NCI-H510A (cell line): ENCODE results near the gene LMF1.
"Not testable (repeated sequence)": the region's sequence is repeated elsewhere in the genome, so short reads cannot be mapped to it uniquely, and the experiment has no call there.

Experiments used
- DNase-seq: peaks from one replicate; lab custom pipeline; 2025; lab: John Stamatoyannopoulos, UW

The LMF1 gene

DNA sequence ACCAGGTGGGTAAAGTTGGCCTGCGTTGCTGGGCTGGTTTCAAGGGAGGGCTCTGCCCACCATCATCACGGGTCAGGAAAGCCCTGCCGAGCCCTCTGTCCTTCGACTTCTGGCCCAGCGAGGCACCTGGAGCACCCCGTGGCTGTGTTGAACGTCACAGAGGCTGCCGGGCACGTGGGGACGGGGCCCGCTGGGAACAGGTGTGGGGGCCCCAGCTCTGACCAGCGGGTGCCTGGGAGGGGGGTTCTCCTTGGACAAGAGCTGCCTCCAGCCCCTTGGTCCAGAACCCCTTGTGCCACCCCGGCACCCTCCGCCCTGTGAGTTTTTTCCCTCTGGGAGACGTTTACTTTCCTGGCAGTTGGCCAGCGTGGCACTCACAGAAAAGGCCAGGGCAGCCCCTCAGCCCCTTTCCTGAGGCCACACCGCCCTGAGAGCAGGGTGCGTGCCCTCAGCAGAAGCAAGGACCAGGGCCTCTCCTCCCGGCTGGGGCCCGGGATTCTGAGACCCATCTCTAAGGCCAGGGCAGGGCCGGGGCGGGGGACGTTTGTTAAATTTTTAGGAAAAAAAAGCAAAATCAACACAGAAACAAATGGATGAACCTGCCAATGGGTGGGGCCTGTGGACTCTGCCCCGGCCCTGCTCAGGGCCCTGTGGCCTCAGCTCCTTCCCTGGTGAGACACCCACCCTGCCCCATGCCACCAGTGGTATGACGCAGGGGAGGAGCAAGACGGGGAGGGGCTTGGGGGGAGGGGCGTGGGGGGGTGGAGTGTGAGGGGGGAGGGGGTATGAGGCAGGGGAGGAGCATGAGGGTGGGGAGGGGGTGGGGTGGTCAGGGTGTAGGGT, 139.0 kb downstream of the LMF1 start:
- DNase-seq, result no peak

DNA sequence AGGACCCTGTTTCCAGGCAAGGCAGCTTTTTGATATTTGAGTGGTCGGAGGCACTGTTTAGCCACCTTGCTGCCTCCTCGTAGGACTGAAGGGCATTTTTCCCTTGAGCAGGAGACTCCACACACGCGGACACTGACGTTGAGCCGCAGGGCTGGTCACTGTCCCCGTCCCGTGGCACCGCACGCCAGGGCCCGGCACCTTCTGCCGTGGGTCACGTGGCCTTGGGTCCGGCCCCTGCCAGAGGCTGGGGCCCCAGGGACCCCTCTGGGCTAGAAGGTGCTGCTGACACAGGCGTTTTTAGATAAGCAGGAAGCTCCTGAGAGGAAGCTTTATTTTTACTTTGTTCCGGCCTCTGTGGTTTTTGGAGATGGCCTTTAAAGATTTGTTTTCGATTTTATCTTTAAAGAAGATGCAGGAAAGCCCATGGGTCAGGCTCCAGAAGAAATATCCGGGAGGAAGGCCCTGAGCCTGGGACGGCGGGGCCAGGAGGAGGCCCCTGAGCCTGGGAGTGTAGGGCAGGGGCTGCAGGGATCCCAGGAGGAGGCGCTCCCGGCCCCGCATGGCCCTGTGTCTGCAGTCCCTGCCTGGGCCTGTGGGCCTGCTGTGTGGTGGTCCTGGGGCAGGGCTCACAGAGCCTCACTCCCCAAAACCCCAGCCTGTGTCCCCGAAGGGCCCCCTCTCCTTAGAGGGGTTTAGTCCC, 139.8 kb downstream of the LMF1 start:
- no peak for DNase-seq

DNA sequence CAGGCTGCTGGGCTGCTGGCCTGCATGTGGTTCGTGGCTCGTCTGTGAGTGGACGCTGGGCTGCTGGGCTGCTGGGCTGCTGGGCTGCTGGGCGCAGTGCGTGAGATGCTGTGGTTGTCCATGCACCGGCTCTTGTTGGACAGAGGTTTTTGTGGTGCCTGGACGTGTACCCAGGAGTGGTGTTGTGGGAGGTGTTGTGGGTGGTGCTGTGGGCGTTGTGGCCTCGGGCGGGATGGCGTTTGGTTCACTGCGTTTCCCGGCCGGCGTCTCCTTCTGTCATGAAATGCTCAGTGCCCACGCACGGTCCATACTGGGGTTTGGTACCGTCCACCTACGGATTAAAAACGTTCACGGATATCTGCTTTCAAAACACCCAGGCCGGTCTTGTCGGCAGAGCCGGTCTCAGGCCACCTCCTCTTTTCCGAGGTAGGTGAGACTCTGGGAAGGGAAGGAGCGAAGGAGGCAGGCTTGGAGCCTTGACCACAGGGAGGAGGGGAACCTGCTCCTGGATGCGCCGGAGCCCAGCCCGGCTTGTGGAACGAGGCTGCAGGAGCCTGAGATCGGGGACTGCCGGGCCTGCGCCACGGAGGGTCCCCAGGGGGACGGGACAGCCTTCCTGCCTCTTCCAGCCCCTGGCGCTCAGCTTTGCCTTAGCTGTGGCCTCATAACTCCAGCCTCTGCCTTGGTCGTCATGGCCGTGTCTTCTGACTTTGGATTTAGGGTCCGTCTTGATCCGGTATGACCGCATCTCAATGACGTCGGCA, 140.5 kb downstream of the LMF1 start:
- DNase-seq, result no peak

DNA sequence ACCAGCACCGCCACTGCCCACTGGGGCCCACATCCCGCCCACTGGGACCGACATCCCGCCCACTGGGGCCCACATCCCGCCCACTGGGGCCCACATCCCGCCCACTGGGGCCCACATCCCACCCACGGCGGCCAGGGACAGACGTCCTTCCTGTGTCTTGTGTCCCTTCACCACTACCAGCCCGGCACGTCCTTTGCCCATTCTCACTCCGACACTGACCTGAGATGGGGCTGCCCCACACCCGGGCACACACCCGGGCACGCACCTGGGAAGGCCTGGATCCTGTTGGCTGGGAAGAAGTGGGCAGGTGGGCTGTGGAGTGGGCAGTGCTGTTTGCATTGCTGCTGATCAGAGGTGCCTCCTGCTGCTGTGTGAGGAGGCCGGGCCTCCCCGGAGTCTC, 141.9 kb downstream of the LMF1 start:
- DNase-seq, result no peak

DNA sequence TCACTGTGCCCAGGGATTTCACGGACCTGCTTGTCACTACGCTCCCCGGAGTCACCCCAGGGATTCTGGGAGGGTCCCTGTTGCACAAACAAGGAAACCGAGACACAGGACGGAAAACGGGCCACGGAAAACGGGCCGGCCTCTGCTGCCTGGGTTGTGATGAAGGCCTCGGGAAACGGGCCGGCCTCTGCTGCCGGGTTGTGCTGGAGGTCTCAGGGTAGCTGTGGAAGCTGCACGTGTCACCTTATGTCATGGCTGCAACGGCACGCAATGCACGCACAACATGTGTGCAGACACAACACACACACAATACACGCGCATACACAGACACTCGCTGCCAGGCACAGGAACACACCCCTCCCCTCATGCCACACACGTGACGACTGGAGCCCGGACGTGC, 143.3 kb downstream of the LMF1 start:
- no peak for DNase-seq

DNA sequence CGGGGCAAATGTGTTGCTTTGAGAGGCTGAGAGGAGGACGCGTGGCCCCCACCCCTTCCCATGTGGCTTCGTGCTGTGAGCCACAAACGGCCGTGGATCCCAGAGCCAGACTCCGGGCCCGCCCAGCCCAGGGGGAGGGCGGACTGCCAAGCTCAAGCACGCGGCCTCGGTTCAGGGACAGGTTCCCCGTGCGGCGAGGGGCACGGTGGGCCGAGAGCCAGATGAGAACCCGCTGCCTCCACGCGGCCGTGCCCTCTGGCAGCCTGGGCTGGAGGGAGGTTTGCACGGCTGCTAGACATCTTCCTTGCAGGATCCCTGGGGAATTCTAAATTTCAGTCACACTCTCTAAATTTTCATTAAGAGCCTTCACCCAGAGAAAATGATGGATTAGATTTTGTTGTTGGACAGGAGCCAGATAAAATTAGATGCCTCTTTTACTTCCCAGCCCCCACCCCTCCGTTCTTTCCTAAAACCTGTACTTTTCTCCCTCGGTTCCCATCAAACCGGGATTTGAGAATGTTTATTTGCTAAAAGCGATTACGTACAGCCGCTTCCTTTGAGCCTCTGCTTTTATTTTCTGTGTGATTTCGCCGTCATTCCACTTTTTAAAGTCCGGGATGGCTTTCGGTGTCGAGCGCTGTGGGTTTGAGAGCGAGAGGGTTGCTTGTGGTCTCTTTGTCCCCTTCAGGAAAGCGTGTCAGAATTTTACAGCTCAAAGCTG, 145.3 kb downstream of the LMF1 start:
- no peak for DNase-seq

DNA sequence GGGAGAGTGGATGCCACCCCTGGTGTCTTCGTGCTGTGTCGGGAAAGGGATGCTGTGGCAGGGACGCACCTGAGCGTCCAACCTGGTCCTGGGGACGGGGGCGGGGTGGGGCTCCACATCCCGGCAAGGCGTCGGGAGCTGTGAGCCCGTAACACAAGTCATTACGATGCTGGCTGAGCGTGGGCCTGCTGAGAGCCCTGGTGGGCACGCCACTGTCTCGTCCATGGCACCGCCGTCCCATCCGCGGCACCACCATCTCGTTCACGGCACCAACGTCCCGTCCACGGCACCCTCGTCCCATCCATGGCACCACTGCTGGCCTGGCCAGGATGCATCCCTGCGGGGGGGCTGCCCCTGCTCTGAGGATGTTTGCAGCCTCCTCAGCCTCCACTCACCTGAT, 146.2 kb downstream of the LMF1 start:
- DNase-seq, result no peak

DNA sequence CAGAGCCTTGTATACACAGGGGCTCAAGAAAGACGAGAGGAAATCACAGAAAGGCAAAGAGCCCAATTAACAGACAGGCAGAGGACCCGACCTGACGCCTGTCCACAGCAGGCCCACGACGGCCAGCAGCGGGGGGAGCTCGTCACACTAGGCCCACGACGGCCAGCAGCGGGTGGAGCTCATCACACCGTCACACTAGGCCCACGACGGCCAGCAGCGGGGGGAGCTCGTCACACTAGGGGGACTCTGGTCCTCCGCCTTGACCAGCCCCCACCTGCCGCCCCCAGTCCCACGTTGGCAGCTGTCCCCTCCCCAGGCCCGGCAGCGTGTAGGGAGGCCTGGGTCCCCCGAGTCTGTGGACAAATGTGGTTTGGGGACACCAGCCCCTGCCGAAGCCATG, 146.6 kb downstream of the LMF1 start:
- no peak for DNase-seq

DNA sequence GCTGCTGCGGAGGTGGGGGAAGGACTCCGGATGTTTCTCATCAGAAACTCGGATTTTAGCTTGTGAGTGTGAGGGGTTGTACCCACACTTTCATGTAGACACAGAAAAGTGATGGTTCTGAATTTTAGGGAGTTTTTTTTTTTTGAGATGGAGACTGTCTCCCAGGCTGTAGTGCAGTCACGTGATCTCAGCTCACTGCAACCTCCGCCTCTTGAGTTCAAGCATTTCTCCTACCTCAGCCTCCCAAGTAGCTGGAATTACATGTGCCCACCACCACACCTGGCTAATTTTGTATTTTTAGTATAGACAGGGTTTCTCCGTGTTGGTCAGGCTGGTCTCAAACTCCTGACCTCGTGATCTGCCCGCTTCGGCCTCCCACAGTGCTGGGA, 147.9 kb downstream of the LMF1 start:
- DNase-seq, result no peak

DNA sequence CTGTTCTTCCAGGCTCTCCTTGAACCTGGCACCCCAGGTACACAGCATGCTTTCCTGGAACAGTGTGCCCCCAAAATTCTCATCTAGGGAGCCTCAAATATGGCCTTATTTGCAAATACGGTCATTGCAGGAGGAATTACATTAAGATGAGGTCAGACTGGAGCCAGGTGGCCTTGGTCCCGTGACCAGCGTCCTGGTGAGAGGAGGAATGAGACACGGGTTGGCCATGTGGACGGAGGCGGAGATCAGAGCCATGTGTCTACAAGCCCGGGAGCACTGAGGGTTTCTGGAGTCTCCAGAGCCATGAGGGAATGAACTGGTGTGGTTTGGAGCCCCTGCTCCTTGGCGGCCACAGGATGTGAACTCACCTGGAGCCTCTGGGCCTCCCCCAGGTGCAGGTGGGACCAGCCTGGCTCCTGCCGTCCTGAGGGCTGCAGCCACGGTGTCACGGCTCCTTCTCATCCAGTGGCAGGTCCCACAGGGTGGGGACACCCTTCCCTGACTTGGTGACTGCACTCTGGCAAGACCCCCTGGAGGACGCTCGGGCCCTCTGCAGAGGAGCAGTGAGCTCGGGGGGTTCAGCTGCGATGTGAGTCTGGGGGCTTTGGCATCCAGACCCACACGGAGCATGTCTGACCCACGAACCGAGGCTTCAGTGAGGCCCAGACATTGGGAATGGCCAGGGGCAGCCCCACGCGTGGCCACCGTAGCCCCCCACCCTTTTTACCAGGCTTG, 148.4 kb downstream of the LMF1 start:
- no peak for DNase-seq

DNA sequence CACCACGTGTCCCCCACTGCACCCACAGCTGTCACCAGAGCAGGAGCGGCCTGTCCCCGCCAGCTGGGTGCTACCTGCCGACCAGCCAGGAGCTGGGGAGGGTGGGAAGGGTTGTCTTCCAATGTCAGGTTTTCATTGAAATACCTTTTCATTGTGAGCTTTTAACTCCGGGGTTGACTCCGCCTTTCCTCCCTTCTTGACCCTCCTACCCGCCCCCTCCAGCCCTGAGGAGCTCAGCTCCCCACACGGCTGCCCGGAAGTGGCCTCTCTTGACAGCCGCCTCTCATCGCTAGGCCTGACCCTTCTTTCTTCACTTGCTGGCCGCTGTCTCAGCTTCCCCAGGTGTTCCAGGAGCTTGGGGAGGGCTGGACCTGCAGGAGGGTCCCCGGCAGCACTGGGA, 149.0 kb downstream of the LMF1 start:
- no peak for DNase-seq

DNA sequence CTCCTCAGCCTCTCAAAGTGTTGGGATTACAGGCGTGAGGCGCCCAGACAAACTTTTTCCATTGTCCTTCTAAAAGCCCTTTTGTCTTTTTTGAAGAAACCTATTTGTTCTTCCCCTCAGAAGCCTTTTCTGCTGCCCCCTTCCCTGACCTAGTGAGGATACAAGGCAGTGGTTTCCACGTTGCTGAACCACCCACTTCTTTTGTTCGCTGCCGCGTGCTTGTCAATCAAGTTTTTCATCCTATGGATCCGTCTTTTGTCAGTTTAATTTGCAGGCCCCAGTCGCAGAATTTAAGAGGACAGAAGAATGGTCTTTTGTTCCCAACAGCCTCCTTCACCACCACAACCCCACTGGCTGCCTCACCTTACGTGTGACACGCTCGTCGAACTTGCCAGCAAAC, 150.0 kb downstream of the LMF1 start:
- no peak for DNase-seq

DNA sequence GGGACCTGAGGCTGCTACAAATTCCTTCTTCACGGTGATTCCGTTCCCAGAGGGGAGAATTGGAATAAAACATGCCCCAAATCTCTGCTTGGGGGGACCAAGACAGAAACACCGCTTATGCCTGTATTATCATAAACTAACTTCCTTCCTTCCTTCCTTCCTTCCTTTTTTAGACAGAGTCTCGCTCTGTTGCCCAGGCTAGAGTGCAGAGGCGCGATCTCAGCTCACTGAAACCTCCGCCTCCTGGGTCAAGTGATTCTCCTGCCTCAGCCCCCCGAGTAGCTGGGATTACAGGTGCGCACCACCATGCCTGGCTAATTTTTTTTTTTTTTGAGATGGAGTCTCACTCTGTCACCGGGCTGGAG, 150.8 kb downstream of the LMF1 start:
- DNase-seq, result not testable (repeated sequence)

DNA sequence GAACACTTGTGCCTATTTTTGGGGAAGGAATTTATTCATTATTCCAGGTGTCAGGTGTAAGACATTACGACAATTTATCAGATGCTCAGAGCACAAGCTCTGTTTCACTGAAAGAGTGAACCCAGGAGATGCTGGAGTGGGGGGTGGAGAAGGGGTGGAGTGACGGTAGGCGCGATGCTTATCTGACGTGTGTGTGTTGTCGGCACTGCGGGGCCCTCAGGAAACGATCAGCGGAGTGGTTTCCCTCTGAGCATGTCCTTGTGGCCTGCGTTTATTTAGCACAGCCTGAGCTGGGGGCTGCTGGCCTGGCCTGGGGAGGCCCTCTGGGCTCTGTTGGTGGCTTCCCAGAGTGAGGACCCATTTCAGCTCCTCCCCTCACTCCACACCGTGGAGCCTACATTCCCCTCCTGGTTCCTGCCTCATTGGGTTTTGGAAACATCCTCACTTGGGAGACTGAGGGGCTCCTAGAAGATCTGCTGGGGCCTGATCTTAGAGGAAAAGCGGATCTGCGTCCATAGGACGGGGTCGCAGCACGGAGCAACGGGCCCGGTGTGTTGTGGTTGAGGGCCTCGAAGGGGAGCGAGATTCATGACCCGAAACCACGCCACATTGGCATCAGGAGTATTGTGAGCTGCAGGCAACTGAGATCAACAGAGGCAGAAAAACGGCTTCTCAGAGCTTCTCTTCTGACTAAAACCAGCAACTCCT, 151.3 kb downstream of the LMF1 start:
- DNase-seq, result no peak

DNA sequence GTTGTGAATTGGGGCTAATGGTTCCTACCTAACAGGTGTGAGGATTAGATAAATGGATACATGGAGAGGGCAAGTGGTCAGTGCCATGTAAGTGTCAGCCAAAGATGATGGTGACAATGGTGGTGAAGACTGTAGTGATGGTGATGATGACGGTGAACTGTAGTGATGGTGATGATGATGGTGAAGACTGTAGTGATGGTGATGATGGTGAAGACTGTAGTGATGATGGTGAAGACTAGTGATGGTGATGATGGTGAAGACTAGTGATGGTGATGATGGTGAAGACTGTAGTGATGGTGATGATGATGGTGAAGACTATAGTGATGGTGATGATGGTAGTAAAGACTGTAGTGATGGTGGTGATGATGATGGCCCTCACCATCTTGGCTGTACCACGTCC, 152.2 kb downstream of the LMF1 start:
- no peak for DNase-seq

DNA sequence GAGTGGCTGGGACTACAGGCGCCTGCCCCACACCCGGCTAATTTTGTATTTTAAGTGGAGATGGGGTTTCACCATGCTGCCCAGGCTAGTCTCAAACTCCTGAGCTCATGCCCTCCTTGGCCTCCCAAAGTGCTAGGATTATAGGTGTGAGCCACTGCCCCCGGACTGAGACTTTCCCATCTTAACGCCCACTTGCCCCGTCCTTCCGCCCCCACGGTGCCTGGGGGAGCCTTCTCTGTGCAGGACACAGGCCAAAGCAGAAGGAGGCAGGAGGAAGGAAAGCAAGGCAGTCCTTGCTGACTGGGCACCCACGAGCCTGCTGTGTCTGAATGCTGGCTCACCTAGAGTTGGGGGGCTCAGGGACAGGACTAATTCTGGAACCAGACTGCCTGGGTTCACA, 152.7 kb downstream of the LMF1 start:
- DNase-seq, result no peak

DNA sequence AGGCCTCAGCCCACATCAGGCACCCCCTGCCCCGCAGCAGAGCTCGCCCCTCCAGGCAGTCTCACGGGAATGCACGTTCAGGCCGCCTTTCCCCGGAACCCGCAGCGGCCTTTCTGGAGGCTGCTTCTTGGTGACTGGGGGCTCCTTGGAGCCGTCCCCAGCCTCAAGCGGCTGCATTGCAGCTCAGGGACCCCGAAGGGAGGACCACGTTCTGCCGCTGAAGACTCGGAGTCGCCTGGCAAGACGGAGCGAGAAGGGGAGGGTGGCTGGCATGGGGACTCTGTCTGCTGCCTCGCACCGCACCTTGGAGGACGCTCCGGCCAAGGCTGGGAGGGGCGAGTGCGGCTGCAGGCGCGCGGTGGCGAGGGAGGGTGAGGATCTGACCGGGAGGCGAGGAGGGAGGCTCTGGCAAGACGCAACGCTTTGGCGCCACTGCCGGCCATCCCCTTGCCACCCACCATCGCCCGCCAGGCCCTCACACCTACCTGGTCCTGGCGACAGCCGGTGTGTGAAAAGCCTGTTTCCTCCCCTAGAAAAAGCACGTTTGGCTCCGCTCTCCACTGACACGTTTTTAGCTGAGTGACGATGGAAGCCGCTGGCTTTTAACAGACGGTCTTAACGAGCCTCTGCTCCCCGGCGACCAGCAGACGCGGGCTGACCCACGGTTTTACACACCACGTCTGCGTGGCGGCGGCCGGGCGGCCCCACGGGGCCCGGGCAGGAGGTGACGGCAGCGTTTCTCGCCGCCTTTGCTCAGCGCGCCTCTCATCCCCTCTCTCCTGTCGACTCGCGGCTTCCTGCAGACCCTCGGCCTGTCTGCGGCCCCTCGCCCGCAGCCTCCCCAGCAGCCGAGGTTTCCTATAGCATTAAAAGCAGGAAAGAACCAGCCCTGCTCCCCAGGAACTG, 153.5 kb downstream of the LMF1 start:
- DNase-seq, result no peak

DNA sequence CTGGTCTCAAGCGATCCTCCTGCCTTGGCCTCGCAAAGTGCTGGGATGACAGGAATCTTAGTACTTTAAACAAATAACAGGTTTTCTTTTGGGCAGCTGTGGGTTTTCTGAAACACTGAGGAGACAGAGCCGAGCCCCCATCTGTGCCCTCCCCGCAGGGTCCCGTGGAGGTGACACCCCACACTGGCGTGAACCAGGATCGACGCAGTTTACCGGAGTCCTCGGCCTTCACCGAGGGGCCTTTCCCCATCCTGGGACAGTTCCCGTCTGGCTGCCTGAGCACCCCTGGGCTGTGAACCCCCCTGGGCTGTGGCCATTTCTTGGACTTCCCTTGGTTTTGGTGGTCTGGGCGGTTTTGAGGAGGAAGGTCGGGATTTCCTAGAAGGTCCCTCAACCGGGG, 154.9 kb downstream of the LMF1 start:
- no peak for DNase-seq

DNA sequence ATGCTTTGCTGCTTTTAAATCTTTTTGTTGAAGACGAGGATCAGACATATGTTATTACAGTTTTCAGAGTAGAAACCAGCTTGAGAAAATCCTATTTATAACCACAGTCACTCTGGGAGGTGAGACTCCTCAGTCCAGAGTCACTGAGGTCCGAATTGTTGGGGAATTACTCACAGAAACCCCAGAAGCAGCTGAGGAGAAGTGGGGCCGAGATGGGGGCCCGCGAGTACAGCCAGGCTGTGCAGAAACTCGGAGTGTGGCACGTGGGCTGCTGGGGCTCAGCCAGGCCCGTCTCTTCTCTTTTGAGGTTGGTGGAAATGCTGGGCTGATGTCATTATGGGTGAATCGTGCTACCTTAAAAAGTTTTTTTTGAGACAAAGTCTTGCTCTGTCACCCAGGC, 155.8 kb downstream of the LMF1 start:
- no peak for DNase-seq

DNA sequence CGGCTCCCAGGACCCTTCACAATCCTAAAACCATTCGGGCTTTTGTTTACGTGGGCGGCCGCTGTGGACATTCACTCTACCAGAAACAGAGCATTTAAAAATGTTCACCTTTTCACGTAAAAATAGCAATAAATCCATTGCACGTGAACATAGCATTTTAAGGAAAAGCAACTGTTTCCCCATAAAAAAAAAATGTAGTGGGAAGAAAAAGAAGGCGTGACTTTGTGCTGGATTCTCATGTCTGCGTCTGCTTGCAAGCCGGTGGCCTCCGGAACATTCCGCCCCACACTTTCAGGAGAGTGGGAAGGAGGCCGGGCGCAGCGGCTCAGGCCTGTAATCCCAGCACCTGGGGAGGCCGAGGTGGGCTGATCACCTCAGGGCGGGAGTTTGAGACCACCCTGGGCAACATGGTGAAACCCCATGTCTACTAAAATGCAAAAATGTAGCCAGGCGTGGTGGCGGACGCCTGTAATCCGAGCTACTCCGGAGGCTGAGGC, 156.8 kb downstream of the LMF1 start:
- no peak for DNase-seq
